ENCODE data around the gene NLRC3. TPM values are rescaled to one million over a fixed set of nuclear protein-coding genes. Genes with fewer than 3 reads are reported as not detected.

The NLRC3 gene
- total RNA-seq, 4 donors from 2014 or later, result 1.3 to 4.7 (median 1.4) TPM

DNA sequence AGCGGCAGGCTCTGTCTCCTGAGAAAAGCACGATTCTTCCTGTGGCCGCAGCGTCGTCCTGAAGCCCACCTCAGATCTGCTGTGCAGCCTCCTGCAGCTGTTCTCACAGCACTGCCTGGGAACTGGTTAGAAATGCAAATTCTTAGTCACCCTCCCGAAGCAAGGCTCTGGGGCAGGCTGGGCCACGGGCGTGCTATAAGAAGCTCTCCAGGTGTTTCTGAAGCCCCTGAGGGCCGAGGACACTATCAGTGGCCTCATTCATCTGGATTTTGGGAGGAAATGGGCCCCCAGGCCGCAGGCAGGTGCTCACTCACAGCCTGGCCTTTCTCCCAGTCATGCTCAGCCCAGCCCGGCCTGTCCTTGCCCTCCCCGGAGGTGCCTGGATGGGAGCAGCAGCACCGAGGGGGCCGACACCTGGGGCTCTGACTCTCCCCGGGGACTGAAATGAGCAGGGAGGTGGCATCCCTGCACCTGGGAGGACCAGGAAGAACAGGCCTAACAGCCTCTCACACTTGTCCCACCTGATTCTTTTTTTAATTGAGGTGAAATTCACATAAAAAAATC, 10.4 kb upstream of the NLRC3 start:
- no peaks in the 10 kb centered on the region for H3K4me1 ChIP-seq
- DNase-seq, result no peak
- H3K36me3 ChIP-seq, result no peaks in the 10 kb centered on the region
- H3K4me3 ChIP-seq (replicated peaks in 1 of 3), result no peak overlapping the region
- WGBS, 2 donors, result 84 to 91% methylated on average over 9 to 15 of the region's 15 CpGs
- intact Hi-C loops (cut with DNase I), result no loop called here
- H3K27ac ChIP-seq, result no peak overlapping the region
- H3K9me3 ChIP-seq, result no peaks in the 10 kb centered on the region
- H3K27me3 ChIP-seq, result no peaks in the 10 kb centered on the region
- TF ChIP-seq, protein P1, sequence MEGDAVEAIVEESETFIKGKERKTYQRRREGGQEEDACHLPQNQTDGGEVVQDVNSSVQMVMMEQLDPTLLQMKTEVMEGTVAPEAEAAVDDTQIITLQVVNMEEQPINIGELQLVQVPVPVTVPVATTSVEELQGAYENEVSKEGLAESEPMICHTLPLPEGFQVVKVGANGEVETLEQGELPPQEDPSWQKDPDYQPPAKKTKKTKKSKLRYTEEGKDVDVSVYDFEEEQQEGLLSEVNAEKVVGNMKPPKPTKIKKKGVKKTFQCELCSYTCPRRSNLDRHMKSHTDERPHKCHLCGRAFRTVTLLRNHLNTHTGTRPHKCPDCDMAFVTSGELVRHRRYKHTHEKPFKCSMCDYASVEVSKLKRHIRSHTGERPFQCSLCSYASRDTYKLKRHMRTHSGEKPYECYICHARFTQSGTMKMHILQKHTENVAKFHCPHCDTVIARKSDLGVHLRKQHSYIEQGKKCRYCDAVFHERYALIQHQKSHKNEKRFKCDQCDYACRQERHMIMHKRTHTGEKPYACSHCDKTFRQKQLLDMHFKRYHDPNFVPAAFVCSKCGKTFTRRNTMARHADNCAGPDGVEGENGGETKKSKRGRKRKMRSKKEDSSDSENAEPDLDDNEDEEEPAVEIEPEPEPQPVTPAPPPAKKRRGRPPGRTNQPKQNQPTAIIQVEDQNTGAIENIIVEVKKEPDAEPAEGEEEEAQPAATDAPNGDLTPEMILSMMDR (IDR thresholded peaks at IDR 0.05), result no peak
- TF ChIP-seq POLR2A (IDR thresholded peaks at IDR 0.05), result no peak

- H3K4me1 ChIP-seq, result no peaks in the 10 kb centered on the region
- H3K27ac ChIP-seq, result no peak overlapping the region
- no peaks in the 10 kb centered on the region for H3K36me3 ChIP-seq
- intact Hi-C loops (cut with DNase I), result no loop called here
- TF ChIP-seq, protein P1 (IDR thresholded peaks at IDR 0.05), result no peak
- TF ChIP-seq POLR2A (IDR thresholded peaks at IDR 0.05), result no peak
- WGBS, 2 donors, result 96 to 99% methylated on average over 5 to 8 of the region's 8 CpGs
- no peaks in the 10 kb centered on the region for H3K9me3 ChIP-seq
- no peaks in the 10 kb centered on the region for H3K27me3 ChIP-seq
- no peak for DNase-seq
- no peak overlapping the region for H3K4me3 ChIP-seq (replicated peaks in 1 of 3)
Measured at GRCh38 chr16:3584412-3584811, 7.2 kb upstream of the NLRC3 start.

DNA sequence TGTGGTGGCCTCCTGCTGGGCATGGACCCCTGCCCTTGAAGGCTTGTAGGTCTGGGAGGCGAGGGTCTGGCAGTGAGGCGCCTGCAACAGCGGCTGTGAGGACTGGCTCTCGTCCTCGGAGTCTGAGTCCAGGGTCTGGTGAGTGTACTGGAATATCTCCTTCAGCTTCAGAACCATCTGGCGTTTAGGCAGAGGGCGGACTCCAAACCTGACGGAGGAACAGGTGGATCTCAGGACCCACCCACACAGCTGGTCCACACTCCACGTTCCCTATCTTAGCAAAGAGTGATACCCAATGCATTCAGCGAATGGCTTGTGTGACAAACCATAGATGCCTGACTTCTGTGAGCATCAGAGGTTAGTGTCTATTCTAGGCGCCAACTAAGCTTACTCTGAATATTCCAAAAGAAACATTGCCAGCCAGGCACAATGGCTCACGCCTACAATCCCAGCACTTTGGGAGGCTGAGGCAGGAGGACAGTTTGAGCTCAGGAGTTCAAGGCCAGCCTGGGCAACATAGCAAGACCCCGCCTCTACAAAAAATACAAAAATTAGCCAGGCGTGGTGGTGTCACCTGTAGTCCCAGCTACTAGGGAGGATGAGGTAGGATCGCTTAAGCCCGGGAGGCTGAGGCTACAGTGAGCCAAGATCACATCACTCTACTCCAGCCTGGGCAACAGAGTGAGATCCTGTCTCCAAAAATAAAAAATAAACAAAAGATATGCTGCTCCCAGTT, 6.3 kb upstream of the NLRC3 start:
- DNase-seq, result no peak
- Histone ChIP-seq H3K27ac (no peak overlapping the region), H3K4me1 (no peaks in the 10 kb centered on the region), H3K9me3 (no peaks in the 10 kb centered on the region), H3K27me3 (no peaks in the 10 kb centered on the region), H3K4me3 (replicated peaks in 1 of 3) (no peak overlapping the region), H3K36me3 (no peaks in the 10 kb centered on the region)
- intact Hi-C loops (cut with DNase I), result no loop called here
- TF ChIP-seq, protein P1 (IDR thresholded peaks at IDR 0.05), result no peak
- no peak for TF ChIP-seq POLR2A (IDR thresholded peaks at IDR 0.05)
- WGBS, 2 donors, result 96 to 98% methylated on average over 16 of the region's 16 CpGs

- H3K4me3 ChIP-seq (replicated peaks in 1 of 3), result no peak overlapping the region
- no peak overlapping the region for H3K27ac ChIP-seq
- no peaks in the 10 kb centered on the region for H3K36me3 ChIP-seq
- intact Hi-C loops (cut with DNase I), result no loop called here
- no peaks in the 10 kb centered on the region for H3K27me3 ChIP-seq
- WGBS, 2 donors, result 93 to 94% methylated on average over 26 to 35 of the region's 36 CpGs
- DNase-seq, result no peak
- H3K4me1 ChIP-seq, result no peaks in the 10 kb centered on the region
- TF ChIP-seq, protein P1 (IDR thresholded peaks at IDR 0.05), result no peak
- H3K9me3 ChIP-seq, result no peaks in the 10 kb centered on the region
Measured at GRCh38 chr16:3582276-3583165, 5.3 kb upstream of the NLRC3 start.
